ENCODE measurements around the gene PRKCH.

Gene PRKCH

GRCh38 chr14:61321385-61322010 is at the start of gene PRKCH:
PRKCH (plus strand) TSS chr14:61321579; CDS start chr14:61322102, 523 bp downstream.
- DNase-seq (ENCODE audit: low read depth in 2 of 2): peak; percentile 68 to 72

- no peak for DNase-seq (ENCODE audit: low read depth in 2 of 2)
Observed at GRCh38 chr14:61277232-61277631, 44.1 kb upstream of the PRKCH start.

DNA sequence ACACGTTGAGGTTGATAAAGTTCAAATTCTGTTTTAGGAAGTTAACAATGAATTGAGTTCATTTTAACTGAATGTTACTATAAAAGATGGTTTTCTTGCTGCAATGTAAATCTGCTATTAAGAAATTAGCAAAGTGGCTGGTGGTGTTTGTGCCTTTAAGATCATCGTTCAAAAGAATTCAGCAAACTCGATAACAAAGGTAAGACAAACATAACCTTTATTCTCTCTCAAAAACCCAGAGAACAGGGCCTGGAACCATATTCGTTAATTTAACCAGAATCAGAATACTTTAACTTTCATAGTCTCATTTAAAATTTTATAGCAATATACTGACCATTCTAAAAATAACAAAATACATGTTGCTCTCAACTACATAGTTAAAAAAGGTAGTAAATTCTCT is 43.6 kb upstream of the PRKCH start:
- DNase-seq (ENCODE audit: low read depth in 2 of 2): no peak

DNA sequence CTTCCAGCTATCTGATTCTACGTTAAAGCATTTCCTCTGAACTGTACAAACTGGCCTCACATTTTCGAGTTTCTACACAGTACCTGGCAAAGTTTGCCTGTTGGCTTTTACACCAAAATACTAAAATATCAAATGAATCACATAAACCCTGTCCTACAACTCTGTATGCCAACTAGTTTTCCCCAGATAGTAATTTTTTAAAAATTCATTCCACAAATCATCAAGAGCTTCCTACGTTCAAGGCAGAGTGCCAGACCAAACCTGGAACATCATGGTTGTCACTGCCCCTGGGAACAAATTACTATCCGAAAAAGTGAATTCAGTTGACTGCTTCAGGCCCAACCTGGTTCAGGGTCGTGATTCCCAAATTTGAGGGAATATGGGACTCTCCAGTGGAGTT is 42.3 kb upstream of the PRKCH start:
- no peak for DNase-seq (ENCODE audit: low read depth in 2 of 2)

DNA sequence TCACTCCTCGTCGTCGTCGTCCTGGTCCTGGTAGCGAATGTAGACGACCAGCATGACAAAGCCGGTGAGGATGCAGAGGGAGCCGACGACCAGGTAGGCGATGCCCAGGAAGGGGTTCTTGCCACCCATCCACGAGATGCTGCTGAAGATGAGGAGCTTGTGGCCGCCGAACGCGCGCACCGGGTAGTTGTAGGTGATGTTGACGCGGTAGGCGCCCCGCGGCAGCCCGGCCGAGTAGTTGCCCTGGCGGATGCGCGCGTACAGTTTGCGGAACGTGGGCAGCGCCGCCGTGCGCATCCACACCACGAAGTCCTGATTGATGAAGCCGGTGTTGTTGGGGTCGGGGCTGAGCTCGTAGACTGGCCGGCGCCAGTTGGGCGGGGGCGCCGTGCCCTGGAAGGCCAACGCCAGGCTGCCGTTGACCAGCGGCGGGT is 41.3 kb upstream of the PRKCH start:
- DNase-seq (ENCODE audit: low read depth in 2 of 2): peak; percentile 18 to 25

DNA sequence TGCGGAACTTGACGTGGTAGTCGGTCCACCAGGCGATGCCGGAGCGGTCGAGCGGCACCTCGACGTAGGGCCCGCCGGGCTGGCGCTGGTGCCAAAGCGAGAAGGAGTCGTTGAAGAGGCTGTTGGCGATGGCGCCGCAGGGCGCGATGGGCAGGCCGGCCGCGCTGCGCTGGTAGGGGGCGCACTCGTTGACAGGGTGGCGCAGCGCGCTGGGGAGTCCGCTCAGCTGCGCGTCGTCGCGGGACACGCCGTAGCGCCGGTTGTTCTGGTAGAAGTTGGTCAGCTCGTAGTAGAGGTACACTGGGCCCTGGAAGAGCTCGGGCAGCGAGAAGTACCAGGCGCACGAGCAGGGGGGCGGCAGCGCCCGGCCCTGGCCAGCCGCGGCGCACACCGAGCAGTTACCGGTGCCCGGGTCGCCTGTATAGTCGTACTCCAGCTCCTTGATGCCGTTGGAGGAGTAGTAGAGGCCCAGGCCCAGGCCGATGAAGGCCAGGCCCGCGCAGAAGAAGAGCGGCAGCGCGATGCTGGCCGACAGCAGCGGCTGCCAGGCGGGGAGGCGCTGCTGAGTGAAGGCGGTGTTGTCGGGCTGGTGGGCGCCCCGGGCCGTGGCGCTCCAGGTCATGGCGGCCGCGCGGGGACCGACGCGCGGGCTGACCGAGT is 40.7 kb upstream of the PRKCH start:
- DNase-seq (ENCODE audit: low read depth in 2 of 2): peak; percentile 62 to 69

DNA sequence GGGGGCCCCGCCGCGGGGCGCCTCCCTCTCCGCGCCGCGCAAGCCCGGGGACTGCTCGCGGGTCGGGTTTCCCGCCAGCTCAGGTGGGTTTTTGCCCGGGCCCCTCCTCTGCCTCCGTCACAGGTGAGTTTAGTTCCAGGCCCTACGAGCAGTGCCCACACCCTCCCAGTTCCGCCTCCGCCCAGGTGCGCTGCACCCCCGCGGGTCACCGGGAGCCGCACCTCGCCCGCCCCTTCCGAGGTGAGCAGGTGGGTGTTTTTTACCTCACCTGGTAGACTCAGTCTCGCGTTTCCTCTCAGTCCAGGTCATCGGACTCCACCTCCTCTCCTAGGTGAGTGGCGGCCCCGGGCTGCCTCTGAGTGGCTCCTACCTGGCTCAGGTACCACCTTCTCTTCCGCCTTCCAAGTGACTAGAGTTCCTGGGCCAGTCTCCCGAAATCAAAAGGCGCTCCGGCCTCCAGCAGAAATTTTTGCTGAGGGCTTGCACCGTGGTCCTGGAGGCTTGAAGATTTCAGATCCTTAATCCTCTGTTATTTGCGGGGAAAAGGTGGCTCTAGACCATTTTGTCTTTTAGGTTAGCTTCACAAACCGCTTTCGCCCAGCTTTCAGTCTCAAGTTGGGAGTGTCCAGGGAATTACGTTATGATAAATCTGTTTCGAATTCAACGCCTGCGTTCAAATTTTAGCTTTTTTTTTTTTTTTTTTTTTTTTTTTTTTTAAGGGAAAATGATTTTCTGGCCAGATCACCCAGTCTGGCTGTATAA is 40.0 kb upstream of the PRKCH start, which contains the start of gene TMEM30B:
Gene TMEM30B (minus strand): TSS at position 153 of the 762 bp plus-strand sequence. CDS start 191 bp downstream, outside the sequence.
- DNase-seq (ENCODE audit: low read depth in 2 of 2): no peak

GRCh38 chr14:61281948-61282275 is 39.5 kb upstream of the PRKCH start:
- DNase-seq (ENCODE audit: low read depth in 2 of 2): no peak

- no peak for DNase-seq (ENCODE audit: low read depth in 2 of 2)
Observed at GRCh38 chr14:61282746-61283145, 38.6 kb upstream of the PRKCH start.

GRCh38 chr14:61284001-61284400 is 37.4 kb upstream of the PRKCH start:
- DNase-seq (ENCODE audit: low read depth in 2 of 2): no peak

GRCh38 chr14:61285364-61285763 is 36.0 kb upstream of the PRKCH start:
- no peak for DNase-seq (ENCODE audit: low read depth in 2 of 2)

- DNase-seq (ENCODE audit: low read depth in 2 of 2): no peak
Observed at GRCh38 chr14:61287196-61287595, 34.2 kb upstream of the PRKCH start.

- no peak for DNase-seq (ENCODE audit: low read depth in 2 of 2)
Observed at GRCh38 chr14:61288228-61288627, 33.2 kb upstream of the PRKCH start.

- no peak for DNase-seq (ENCODE audit: low read depth in 2 of 2)
Observed at GRCh38 chr14:61288720-61289119, 32.7 kb upstream of the PRKCH start.

DNA sequence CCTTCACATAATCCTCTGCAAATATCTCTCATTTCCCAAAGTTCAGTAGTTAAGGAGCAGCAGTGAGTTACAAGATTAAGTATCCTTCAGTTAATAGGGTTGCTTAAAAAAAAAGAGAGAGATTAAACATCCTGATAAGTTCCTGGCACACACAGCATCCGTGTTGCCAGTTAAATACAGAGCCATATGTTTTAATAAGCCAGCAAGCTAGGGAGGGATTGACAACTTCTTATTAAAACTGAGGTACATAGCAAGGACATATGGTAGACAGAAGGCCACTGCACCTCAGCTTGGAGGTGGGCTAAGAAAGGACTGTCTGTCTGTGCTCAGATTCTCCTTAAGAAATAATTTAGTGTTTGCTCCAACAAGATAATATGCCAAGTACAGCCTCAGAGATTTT is 30.7 kb upstream of the PRKCH start:
- no peak for DNase-seq (ENCODE audit: low read depth in 2 of 2)

DNA sequence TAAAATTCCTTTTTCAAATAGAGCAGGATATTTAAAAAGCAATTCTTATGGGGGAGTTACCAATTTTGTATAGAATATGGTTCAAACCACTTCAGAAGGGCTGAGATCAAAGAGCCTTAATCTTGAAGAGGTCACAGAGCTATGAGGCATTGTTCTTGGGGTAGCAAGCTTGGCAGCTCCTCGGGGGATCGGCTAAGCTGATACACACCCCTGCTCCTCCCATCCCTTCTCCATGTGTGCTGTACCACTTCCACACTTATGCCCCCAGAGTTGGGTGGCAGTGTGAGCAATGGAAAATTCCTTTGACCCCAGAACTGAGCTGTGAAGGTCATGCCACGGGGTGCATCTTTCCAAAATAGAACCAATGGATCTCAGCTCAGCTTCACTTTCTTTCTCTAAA is 25.2 kb upstream of the PRKCH start:
- DNase-seq (ENCODE audit: low read depth in 2 of 2): no peak

GRCh38 chr14:61296719-61297502 is 24.5 kb upstream of the PRKCH start:
- peak in 1 of 2 donors; percentile 21 for DNase-seq (ENCODE audit: low read depth in 2 of 2)

DNA sequence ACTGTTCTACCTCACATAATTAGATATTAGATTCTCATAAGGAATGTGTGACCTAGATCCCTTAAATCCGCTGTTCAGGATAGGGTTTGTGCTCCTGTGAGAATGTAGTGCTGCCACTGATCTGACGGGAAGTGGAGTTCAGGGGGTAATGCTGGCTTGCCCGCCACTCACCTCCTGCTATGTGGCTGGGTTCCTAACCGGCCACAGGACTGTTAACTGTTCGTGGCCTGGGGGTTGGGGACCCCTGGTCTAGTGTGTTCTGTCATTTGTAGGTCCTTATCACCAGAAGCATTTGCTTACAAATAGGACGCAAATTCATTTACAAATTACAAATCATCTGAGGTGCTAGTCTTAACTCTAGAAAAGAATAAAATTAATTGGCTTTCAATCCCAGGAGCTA is 23.8 kb upstream of the PRKCH start:
- no peak for DNase-seq (ENCODE audit: low read depth in 2 of 2)

DNA sequence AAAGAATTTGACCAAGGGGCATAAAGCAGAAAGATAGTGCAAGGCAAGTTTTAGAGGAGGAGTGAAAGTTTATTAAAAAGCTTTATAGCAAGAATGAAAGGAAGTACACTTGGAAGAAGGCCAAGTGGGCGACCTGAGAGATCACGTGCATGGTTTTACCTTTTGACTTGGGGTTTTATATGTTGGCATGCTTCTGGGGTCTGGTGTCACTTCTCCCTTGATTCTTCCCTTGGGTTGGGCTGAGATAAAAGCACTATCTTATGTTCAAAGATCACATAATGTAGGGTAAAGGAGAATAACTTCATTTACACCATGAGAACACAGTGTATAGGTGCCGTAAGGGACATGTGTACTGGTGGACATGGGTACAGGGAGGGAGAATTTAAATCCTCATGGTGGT is 22.6 kb upstream of the PRKCH start:
- DNase-seq (ENCODE audit: low read depth in 2 of 2): no peak

DNA sequence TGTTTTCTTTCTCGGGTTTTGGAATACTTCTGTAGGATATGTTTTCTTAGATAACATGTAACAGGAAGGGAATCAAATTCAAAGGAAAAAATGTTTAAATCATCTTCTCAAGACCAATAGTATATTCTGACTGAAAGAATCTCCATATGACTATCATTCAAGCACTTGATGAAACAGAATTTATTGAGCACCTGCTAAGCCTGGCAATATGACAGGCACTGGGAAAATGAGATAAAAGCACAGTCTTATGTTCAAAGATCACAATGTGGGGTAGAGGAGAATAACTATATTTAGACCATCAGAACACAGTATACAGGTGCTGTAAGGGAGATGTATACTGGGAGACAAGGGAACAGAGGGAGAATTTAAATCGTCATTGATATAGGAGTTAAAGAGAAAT is 21.2 kb upstream of the PRKCH start:
- no peak for DNase-seq (ENCODE audit: low read depth in 2 of 2)

DNA sequence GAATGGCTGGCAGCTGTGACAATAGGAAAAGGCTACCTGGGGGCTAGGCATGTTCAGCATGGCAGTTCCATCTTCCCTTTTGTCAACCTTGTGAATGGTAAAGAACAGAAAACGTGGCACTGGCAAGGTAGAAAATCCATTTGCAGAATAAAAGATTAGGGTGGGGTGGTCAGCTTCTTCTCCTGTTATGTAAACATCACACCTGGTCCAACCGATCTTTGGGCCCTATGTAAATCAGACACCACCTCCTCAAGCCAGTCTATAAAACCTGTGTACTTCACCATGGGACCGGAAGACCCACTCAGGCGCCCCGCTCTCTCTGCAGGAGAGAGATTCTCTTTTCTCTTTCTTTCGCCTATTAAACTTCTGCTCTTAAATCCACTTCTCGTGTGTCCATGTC is 20.6 kb upstream of the PRKCH start:
- no peak for DNase-seq (ENCODE audit: low read depth in 2 of 2)

- DNase-seq (ENCODE audit: low read depth in 2 of 2): no peak
Observed at GRCh38 chr14:61304688-61305087, 16.7 kb upstream of the PRKCH start.
